BJ (cell line): ENCODE data around the gene ECT2. TPM values are rescaled to one million over a fixed set of nuclear protein-coding genes. Genes with fewer than 3 reads are reported as not detected.

Source experiments
- CTCF ChIA-PET: fragments of 350-600 bp; formaldehyde crosslinking; extraction: SDS; loops from one replicate; lab custom pipeline; 2021; ENCODE audit warnings: antibody characterized with exemption, inconsistent platforms; lab: Yijun Ruan, JAX
- POLR2A ChIA-PET: fragments of 300-600 bp; sonication (Branson Sonifier 250); formaldehyde crosslinking; extraction: SDS; loops from one replicate; lab custom pipeline; 2021; ENCODE audit warnings: antibody characterized with exemption; lab: Charles Lee
- DNase-seq: peaks from one replicate; pipeline ENCODE4 v3.0.0-alpha.2; 2011; ENCODE audit warnings: low read depth
- H3K27me3 ChIP-seq: 2 replicates; pipeline ENCODE4 v1.6.0; 2011; ENCODE audit warnings: low read length; ENCODE audit not compliant: control insufficient read depth, insufficient read depth
- H3K36me3 ChIP-seq: 2 replicates; pipeline ENCODE4 v1.5.1; 2011; ENCODE audit warnings: low read length; ENCODE audit not compliant: control insufficient read depth, insufficient read depth
- H3K4me3 ChIP-seq: 2 replicates; pipeline ENCODE4 v1.5.1; 2011; ENCODE audit warnings: low read depth, mild to moderate bottlenecking, control low read depth, low read length
- polyA plus RNA-seq: library from polyadenylated mRNA; depleted of rRNA; stranded (reverse); fragments of >200 nt; gene quantifications from 2 replicates; pipeline ENCODE4 v1.2.3, GENCODE V29; 2011
- TF ChIP-seq, protein P1 (sequence below): IDR thresholded peaks from 2 replicates; pipeline ENCODE4 v1.5.1; 2011; ENCODE audit warnings: low read depth, mild to moderate bottlenecking, control low read depth, inconsistent platforms, low read length, moderate library complexity; ENCODE audit not compliant: insufficient read depth

The ECT2 gene
- polyA plus RNA-seq, 1 experiment: 15.3 TPM

DNA sequence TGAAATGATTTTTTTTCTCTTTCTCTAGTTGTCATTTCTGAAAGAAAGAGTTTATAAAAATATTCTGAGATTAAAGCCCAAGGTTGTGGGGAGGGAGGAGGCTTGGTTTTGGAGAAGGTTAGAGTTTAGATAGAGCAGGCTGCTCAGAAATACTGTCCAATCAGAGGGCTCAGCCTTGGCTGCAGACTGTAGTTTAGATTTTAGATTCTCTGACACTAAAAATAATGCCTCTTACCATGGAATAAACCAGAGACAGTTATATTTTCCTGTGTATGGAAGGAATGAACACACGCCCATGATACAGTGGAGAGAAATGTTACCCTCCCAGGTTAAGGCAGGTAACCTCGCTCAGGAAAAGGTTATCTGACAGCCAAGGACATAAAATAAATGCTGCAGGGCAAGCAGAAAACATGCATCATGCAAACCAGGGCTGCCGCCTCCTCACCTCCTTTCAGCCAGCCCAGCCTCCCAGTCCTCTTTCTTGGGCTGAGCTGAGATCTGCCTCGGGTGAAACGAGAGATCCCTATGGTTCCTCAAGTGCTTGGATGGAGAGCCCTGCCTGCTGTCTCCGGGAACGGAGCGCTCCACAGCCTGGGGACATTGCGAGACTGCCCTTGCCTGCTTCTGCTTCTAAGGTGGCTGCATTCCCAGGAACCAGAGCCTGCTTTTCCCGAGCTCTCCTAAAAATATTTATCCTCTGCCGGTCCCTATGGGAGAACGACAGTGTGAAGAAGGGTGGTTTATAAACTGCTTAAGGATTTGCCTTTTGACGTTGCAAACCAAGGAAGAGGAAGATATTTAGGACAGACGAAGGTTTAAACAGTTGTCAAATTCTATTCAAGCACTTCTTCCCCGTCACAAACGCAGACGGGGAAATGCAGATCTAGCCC is 40.5 kb upstream of the ECT2 start:
- no peak for DNase-seq
- ChIA-PET CTCF (interaction anchor here (0.6 to 2.4 kb wide), 15 partner anchors 9 to 1408 kb away, joined by 3 to 15 read pairs (median 4); partner anchors contain the start of gene ECT2), POLR2A (interaction anchor here (0.6 kb wide), 1 partner anchor 10 kb away, joined by 4 read pairs; no protein-coding TSS in a partner anchor)
- Histone ChIP-seq H3K4me3 (peak overlapping the region; percentile 78), H3K36me3 (no peaks in the 10 kb centered on the region), H3K27me3 (no peaks in the 10 kb centered on the region)
- TF ChIP-seq, protein P1, sequence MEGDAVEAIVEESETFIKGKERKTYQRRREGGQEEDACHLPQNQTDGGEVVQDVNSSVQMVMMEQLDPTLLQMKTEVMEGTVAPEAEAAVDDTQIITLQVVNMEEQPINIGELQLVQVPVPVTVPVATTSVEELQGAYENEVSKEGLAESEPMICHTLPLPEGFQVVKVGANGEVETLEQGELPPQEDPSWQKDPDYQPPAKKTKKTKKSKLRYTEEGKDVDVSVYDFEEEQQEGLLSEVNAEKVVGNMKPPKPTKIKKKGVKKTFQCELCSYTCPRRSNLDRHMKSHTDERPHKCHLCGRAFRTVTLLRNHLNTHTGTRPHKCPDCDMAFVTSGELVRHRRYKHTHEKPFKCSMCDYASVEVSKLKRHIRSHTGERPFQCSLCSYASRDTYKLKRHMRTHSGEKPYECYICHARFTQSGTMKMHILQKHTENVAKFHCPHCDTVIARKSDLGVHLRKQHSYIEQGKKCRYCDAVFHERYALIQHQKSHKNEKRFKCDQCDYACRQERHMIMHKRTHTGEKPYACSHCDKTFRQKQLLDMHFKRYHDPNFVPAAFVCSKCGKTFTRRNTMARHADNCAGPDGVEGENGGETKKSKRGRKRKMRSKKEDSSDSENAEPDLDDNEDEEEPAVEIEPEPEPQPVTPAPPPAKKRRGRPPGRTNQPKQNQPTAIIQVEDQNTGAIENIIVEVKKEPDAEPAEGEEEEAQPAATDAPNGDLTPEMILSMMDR: no peak

DNA sequence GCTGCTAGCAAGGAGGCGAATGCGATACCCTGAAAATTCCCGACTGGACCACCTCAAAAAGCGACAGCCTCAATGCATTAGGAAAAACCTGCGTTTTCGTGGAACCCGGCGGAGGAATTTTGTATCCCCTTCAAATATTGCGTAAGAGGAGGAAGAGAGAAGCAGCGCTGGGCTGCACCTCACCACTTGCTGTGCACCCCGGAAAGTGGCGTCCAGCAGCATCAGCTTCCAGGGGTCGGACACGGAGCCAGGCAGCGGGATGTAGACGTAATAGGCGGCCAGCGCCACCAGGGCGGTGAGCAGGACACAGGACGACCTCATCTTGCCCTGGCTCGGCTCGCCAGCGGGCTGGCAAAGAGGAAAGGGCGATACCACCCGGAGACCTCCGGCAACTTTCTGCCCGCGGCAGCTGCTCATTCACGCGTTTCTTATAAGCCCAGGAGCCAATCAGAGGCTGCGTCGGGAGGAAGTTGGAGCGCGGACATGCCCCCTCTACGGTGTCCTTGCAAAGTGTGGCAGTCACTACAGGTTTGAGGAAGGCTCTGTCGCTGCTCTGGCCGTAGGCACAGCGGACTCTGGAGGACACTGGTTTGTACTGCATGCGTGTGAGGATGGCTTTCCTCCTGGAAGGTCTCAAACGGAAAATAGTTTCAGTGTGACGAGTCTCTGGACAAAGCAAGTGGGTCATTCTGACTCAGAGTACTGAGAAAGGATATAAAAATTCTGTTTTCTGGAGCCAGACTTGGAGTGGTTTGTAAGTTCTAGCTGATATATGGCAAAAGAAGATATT is 39.7 kb upstream of the ECT2 start, which contains the start of gene NCEH1:
TSS of gene NCEH1 (minus strand) at position 404 of the 790 bp plus-strand sequence. CDS start at position 321, 83 bp downstream.
- ChIA-PET POLR2A (interaction anchor here (0.6 kb wide), 1 partner anchor 40 kb away, joined by 3 read pairs; the partner anchor contains the start of gene ECT2), CTCF (interaction anchor here (0.6 to 2.4 kb wide), 15 partner anchors 9 to 287 kb away, joined by 3 to 15 read pairs (median 5); partner anchors contain the start of gene ECT2)
- peak within 1 kb of the TSS; percentile 78 for H3K4me3 ChIP-seq
- no peaks in the 10 kb centered on the region for H3K36me3 ChIP-seq
- DNase-seq: peak; percentile 99
- TF ChIP-seq, protein P1: peak; percentile 82
- no peaks in the 10 kb centered on the region for H3K27me3 ChIP-seq

DNA sequence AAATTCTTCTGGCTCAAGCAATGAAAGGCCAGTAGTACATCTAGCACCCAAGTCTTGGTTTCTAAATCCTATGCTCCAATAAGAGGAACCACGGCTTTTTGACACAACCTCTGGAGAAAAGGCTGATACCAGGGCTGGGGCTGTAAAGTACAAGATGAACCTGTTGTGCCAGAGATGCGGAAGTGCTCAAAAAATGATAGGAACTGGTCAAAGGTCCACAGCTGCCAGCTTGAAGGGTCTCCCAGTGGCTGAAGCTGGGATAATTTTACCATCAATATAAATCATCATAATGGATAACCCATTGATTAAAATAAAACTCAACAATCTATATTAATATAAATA is 39.1 kb upstream of the ECT2 start:
- Histone ChIP-seq H3K27me3 (no peaks in the 10 kb centered on the region), H3K4me3 (peak overlapping the region; percentile 78), H3K36me3 (no peaks in the 10 kb centered on the region)
- CTCF ChIA-PET: interaction anchor here (0.6 to 2.4 kb wide), 12 partner anchors 10 to 288 kb away, joined by 3 to 15 read pairs (median 6); partner anchors contain the start of gene ECT2
- DNase-seq: no peak
- TF ChIP-seq, protein P1: no peak
- POLR2A ChIA-PET: interaction anchor here (0.6 kb wide), 1 partner anchor 39 kb away, joined by 3 read pairs; the partner anchor contains the start of gene ECT2

DNA sequence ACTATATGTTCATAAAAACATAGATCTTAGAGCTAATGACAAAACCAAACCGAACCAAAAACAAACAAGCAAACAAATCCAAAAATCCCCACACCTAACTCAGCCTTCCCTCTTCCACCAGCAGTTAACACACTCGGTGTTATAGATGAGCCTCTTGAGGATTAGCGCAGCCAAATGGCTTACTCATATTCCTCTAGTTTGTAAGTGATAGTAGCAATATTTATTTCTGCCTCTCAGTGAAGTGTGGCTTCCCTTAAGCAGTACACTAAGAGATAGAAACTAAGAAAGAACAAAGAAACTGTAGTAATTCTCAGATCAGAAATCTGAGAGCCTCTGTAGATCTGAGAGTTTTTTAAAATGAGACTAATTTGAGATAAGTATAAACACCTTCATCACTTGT is 37.2 kb upstream of the ECT2 start:
- H3K36me3 ChIP-seq: no peaks in the 10 kb centered on the region
- ChIA-PET CTCF (interaction anchor here (0.5 to 1.3 kb wide), 5 partner anchors 31 to 252 kb away, joined by 3 to 4 read pairs (median 3); no protein-coding TSS in a partner anchor), POLR2A (no interaction called here)
- TF ChIP-seq, protein P1: no peak
- no peak overlapping the region for H3K4me3 ChIP-seq
- no peaks in the 10 kb centered on the region; the same call in 1 of the 2 replicates for H3K27me3 ChIP-seq
- DNase-seq: no peak

DNA sequence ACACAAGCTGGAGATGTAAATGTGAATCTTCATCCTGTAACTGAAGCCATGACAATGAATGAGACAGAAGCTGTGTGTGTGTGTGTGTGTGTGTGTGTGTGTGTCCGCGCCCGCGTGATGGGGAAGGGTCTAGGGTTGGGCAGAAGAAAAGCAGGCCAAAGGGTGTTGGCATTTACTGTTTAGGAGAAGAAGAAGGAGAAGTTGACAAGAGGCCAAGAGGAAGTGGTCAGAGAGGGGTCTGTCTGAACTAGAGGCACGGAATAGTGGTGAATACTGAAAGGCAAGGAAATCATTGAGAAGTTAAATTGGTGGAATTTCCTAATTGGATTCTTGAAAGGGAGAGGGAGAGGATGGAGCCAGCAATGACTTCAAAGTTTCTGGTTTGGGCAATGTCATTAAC is 34.0 kb upstream of the ECT2 start:
- TF ChIP-seq, protein P1: no peak
- ChIA-PET POLR2A (no interaction called here), CTCF (no interaction called here)
- H3K36me3 ChIP-seq: no peaks in the 10 kb centered on the region
- no peak overlapping the region for H3K4me3 ChIP-seq
- no peak for DNase-seq
- no peaks in the 10 kb centered on the region; the same call in 1 of the 2 replicates for H3K27me3 ChIP-seq
